Renal pelvis (tissue), 4 donors: Measurements from ENCODE around the gene GLT1D1. TPM values are rescaled to one million over a fixed set of nuclear protein-coding genes. Genes with fewer than 3 reads are reported as not detected.

Experiments used
- DNase-seq: peaks from one replicate; pipeline ENCODE4 v3.0.0-alpha.2; 2013
- polyA plus RNA-seq, 3 donors: library from polyadenylated mRNA; unstranded; fragments of 120-200 nt; gene quantifications; one replicate each; pipeline ENCODE4 v1.2.1, GENCODE V29; 2013; ENCODE audit not compliant: insufficient read length in 3 of 3

GLT1D1 gene
- polyA plus RNA-seq, 3 donors, result 1.7 to 2.7 (median 2.2) TPM

DNA sequence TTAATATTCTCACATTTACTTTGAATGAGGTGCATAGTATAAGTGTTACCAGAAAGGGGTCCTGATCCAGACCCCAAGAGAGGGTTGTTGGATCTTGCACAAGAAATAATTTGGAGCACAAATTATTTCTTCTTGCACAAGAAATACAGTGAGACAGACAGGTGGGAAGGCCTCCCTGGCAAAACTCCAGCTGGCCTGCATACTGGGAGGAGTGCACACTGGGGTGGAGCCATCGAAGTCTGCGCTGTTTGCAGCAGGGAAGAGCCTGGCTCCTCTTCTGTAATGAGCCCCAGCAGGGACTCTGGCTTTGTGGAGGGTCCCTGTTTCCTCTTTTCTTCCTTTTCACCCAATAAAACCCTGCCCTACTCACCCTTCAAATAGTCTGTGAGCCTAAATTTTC is 141.6 kb downstream of the GLT1D1 start:
- DNase-seq, result no peak

DNA sequence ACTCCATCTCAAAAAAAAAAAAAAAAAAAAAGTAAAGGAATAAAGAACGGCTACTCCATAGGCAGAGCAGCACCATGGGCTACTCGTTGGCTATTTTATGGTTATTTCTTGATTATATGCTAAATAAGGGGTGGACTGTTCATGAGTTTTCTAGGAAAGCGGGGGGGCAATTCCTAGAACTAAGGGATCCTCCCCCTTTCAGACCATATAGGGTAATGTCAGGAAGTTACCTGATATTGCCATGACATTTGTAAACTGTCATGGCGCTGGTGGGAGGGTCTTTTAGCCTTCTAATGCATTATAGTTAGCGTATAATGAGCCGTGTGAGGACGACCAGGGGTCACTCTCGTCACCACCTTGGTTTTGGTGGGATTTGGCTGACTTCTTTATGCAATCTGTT is 142.3 kb downstream of the GLT1D1 start:
- DNase-seq, result no peak

DNA sequence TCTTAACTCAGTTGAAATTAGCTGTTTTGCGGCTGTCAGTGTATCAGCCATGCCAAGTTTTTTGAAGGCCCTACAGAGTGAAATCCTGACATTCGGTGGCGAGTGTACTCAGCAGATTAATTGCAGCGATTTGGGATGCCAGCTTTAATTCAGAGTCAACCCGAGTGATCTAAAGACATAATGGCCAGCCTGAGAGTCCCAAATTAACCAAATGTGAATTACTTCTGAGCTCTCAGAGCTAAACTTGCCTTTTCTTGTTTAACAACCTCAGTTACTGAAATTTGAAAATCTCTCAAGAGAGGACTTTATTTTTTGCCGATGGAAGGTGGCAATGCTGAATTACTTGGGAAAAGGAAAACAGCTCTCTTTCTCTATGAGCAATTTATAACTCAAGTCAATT is 148.5 kb downstream of the GLT1D1 start:
- no peak for DNase-seq

DNA sequence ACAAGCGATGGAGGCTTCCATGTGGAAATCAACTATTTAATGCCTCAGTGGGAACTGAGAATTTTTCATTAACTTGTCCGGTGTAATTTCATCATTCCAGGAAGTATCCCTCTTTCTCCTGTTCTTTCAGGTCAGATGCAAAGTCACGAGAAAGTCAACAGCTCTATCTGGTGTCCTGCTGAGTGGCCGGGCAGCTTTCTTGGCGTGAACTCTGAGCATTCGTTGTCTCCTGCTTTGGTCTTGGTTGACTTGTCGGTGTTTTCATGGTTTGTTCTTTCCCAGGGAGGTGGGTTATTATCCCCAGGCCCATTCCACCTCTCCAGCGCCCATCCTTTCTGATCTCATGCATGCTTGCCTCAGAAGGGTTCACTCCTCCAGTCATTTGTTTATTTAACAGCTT is 149.1 kb downstream of the GLT1D1 start:
- DNase-seq, result peak; percentile 41

GRCh38 chr12:129005416-129005815 is 152.1 kb downstream of the GLT1D1 start:
- DNase-seq, result no peak

GRCh38 chr12:129005829-129006228 is 152.6 kb downstream of the GLT1D1 start:
- DNase-seq, result no peak

- no peak for DNase-seq
Measured at GRCh38 chr12:129009833-129010622, 156.8 kb downstream of the GLT1D1 start.

- no peak for DNase-seq
Measured at GRCh38 chr12:129016159-129016558, 162.9 kb downstream of the GLT1D1 start.

DNA sequence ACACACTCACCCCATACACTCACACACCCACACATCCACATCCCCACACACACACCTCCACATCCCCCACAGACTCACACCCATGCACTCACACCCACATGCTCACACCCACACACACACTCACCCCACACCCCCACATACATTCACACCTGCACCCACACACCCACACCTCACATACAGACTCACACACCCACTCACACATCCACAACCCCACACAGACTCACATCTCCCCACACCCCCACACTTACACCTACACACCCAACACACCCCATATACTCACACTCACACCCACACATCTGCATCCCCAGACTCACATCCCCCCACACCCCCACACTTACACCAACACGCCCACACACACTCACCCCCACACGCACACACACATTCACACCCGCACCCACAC is 171.8 kb downstream of the GLT1D1 start:
- DNase-seq, result no peak

GRCh38 chr12:129028844-129029243 is 175.6 kb downstream of the GLT1D1 start:
- DNase-seq, result no peak

Other genes starting within 250 kb of the GLT1D1 start
- gene SLC15A4, start 29.5 kb upstream of the GLT1D1 start, polyA plus RNA-seq, result 10 to 100 TPM; 26.5 to 33.3 (median 33.1) TPM